Occipital lobe (tissue), 2 donors: Measurements from ENCODE around the gene DYNC1LI1. TPM values are rescaled to one million over a fixed set of nuclear protein-coding genes. Genes with fewer than 3 reads are reported as not detected.
"Not testable (repeated sequence)": the region's sequence is repeated elsewhere in the genome, so short reads cannot be mapped to it uniquely, and the experiment has no call there.

ENCODE experiments used
- DNase-seq: peaks from one replicate; lab custom pipeline; 2025; lab: John Stamatoyannopoulos, UW
- total RNA-seq: library from RNA; depleted of rRNA; stranded (reverse); fragments of >200 nt; gene quantifications from one replicate; pipeline ENCODE4 v1.2.3, GENCODE V29; 2014

DYNC1LI1 gene
- total RNA-seq, 1 donor from 2014 or later, result 120 TPM

GRCh38 chr3:32540899-32541298 lies 29.8 kb downstream of the DYNC1LI1 start:
- no peak for DNase-seq

DNA sequence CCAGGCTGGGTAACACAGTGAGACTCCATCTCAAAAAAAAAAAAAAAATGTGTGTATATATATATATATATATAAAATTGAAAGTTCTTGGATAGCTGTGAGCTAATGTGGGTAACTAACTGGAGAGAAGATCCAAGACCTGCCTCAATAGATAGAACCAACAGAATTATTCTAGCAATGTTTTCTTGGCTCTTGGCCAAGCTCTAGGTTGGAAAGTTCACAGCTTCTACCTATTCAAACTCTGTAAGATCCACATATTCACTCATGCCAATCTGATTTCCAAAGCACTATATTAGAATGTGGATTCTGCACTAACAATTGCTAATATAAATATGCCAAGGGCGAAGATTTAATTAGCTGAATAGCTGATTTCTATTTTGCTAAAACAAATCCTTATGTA lies 38.2 kb downstream of the DYNC1LI1 start:
- DNase-seq, result no peak

- no peak for DNase-seq
Observed at GRCh38 chr3:32531010-32531647, 39.5 kb downstream of the DYNC1LI1 start.

- DNase-seq, result no peak
Observed at GRCh38 chr3:32525720-32526119, 44.9 kb downstream of the DYNC1LI1 start.

- no peak for DNase-seq
Observed at GRCh38 chr3:32522682-32523081, 48.0 kb downstream of the DYNC1LI1 start.

DNA sequence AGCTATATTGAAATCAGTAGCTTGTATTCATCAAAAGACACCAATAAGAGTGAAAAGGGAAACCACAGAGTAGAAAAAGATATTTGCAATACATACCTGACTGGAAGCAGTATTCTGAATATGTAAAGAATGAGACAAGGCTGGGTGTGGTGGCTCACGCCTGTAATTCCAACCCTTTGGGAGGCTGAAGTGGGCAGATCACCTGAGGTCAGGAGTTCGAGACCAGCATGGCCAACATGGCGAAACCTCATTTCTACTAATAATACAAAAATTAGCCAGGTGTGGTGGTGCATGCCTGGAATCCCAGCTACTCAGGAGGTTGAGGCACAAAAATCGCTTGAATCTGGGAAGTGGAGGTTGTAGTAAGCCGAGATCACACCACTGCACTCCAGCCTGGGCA lies 51.7 kb downstream of the DYNC1LI1 start:
- DNase-seq, result not testable (repeated sequence)

DNA sequence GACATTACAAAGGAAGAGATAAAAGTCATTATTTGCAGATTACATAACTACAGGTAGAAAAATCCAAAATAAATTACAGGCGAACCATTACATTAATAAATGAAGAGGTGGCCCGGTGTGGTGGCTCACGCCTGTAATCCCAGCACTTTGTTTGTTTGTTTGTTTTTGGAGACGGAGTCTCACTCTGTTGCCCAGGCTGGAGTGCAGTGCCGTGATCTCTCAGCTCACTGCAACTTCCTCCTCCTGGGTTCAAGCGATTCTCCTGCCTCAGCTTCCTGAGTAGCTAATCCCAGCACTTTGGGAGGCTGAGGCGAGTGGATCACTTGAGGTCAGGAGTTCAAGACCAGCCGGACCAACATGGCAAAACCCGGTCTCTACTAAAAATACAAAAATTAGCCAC lies 53.9 kb downstream of the DYNC1LI1 start:
- not testable (repeated sequence) for DNase-seq

DNA sequence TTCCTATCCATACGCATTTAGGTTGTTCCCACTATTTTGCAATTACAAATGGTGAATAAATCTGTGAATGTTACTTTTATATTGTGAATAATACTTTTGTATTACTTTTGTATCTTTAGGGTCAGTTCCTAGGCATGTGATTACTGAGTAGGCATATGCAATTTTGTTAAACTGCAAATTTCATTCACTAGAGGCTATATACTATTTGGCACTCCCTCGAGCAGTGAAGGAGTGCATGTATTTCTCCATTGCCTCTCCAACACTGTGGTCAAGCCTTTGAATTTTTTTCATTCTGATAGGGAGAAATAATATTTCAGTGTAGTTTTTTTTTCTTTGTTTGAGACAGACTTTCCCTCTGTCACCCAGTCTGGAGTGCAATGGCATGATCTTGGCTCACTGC lies 59.7 kb downstream of the DYNC1LI1 start:
- DNase-seq, result no peak

GRCh38 chr3:32510075-32510724 lies 60.5 kb downstream of the DYNC1LI1 start:
- peak; percentile 36 for DNase-seq

GRCh38 chr3:32508711-32509110 lies 61.9 kb downstream of the DYNC1LI1 start:
- DNase-seq, result no peak

GRCh38 chr3:32506466-32506865 lies 64.2 kb downstream of the DYNC1LI1 start:
- no peak for DNase-seq

DNA sequence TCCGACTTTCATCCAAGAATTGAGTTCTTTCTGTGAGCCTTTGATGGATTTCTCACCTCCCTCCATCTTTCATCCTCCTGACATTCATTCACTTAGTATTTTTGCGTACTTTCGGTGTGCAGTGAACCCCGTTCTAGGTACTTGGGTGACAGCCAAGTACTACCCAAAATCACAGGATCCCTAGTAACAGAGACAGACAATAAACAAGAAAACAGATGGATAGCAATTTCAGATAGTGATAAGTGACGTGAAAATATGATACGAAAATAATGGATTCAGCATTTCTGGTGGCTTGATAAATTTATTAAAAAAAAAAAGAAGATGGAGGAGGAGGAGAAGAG lies 67.7 kb downstream of the DYNC1LI1 start:
- DNase-seq, result no peak

GRCh38 chr3:32502118-32502945 lies 68.3 kb downstream of the DYNC1LI1 start, which contains the start of gene CMTM6:
TSS of gene CMTM6 (minus strand) at chr3:32502852. CDS start at chr3:32502745, 107 bp downstream.
- DNase-seq, result peak; percentile 80

- no peak for DNase-seq
Observed at GRCh38 chr3:32501783-32502117, 68.9 kb downstream of the DYNC1LI1 start.

- peak; percentile 2 for DNase-seq
Observed at GRCh38 chr3:32500880-32501782, 69.5 kb downstream of the DYNC1LI1 start.

DNA sequence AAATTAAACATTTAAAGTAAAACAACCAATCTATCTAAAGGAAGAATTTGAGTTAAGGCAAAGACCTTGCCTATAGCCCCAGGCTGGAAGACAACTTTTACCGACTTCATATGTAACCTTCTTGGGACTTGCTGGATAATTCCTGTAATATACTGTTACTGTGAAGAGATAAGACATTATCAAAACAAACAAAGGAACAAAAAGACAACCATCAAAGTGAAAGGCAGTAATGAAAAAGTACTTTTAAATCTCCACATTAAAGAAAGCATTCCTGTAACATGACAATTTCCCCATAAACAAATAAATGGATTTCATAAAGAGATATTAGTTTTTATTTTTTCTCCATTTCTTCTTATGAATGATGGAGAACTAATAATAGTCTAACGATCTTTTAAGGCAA lies 70.4 kb downstream of the DYNC1LI1 start:
- DNase-seq, result no peak

GRCh38 chr3:32499585-32499984 lies 71.1 kb downstream of the DYNC1LI1 start:
- DNase-seq, result no peak

- DNase-seq, result no peak
Observed at GRCh38 chr3:32498992-32499391, 71.7 kb downstream of the DYNC1LI1 start.

- no peak for DNase-seq
Observed at GRCh38 chr3:32498252-32498651, 72.4 kb downstream of the DYNC1LI1 start.

DNA sequence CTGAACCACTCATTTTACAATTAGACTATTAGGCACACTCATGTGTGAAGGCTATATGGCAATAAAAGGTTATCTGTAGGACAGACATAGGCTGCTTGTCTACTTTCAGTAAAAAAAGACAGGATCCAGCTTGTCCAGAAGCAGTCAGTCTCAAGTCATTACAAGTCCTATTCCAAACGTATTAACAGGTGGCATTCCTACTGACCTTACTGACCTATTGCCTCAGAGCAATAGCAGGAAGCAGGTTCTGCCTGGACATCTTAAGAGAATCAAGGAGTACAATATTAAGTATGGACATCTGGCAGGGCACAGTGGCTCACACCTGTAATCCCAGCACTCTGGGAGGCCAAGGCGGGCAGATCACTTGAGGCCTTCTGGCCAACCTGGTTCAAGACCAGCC lies 75.0 kb downstream of the DYNC1LI1 start:
- DNase-seq, result no peak

GRCh38 chr3:32495085-32495484 lies 75.6 kb downstream of the DYNC1LI1 start:
- DNase-seq, result no peak
